ENCODE data around the gene ARHGEF7. TPM values are rescaled to one million over a fixed set of nuclear protein-coding genes. Genes with fewer than 3 reads are reported as not detected.

ARHGEF7 gene
- total and polyA plus RNA-seq, 2 experiments from 2014 or later = 23.6 to 58.9 TPM

GRCh38 chr13:111126509-111126908 is 11.4 kb downstream of the ARHGEF7 start:
- Histone ChIP-seq H3K27ac (ENCODE audit: low read depth) (no peak overlapping the region), H3K4me2 (no peak overlapping the region), H3K79me2 (replicated peaks; ENCODE audit: insufficient read depth) (no peaks in the 10 kb centered on the region), H3F3A (replicated peaks; ENCODE audit: low read depth) (no peaks in the 10 kb centered on the region), H3K4me3 (no peak overlapping the region), H2AFZ (no peak overlapping the region), H3K27me3 (ENCODE audit: insufficient read depth) (no peaks in the 10 kb centered on the region), H4K20me1 (replicated peaks; ENCODE audit: insufficient read depth) (no peaks in the 10 kb centered on the region), H3K9me2 (ENCODE audit: insufficient read depth) (no peaks in the 10 kb centered on the region), H3K36me3 (ENCODE audit: insufficient read depth) (no peaks in the 10 kb centered on the region), H3K4me1 (ENCODE audit: insufficient read depth) (no peaks in the 10 kb centered on the region)
- Mint-ChIP-seq H3K4me3 (no peak overlapping the region), H3K27me3 (ENCODE audit: insufficient read depth, low read depth, poor library complexity) (peaks cover 10% of the 10 kb centered on the region), H3K9me3 (no peaks in the 10 kb centered on the region; the same call in 2 of the 3 replicates), H3K4me1 (peaks cover 8% of the 10 kb centered on the region), H3K36me3 (ENCODE audit: low read depth) (no peaks in the 10 kb centered on the region), H3K27ac (no peak overlapping the region)
- DNase-seq (ENCODE audit: low spot score) = no peak
- TF ChIP-seq CREB1 (CRISPR knock-in tag; IDR thresholded peaks at IDR 0.05; ENCODE audit: low read depth) (no peak), REST (IDR thresholded peaks at IDR 0.05; ENCODE audit: unreplicated experiment) (no peak), ZNF114 (CRISPR knock-in tag; IDR thresholded peaks at IDR 0.05) (no peak), NANOG (IDR thresholded peaks at IDR 0.05; ENCODE audit: borderline replicate concordance) (no peak), EZH2phosphoT487 (IDR thresholded peaks at IDR 0.05; ENCODE audit: unreplicated experiment) (no peak), JUNB (IDR thresholded peaks at IDR 0.05; ENCODE audit: unreplicated experiment) (no peak), EZH2 (IDR thresholded peaks at IDR 0.05; ENCODE audit: low read depth, unreplicated experiment) (no peak), ETS1 (IDR thresholded peaks at IDR 0.05) (no peak), STAT1 (IDR thresholded peaks at IDR 0.05; ENCODE audit: unreplicated experiment) (no peak), CTCF (conservative IDR thresholded peaks at IDR 0.05; ENCODE audit: low read depth in 2 of 2) (no peak), ZNF331 (CRISPR knock-in tag; IDR thresholded peaks at IDR 0.05; ENCODE audit: low read depth) (no peak), POLR2AphosphoS5 (IDR thresholded peaks at IDR 0.05; ENCODE audit: low read depth) (no peak), ZNF462 (CRISPR knock-in tag; IDR thresholded peaks at IDR 0.05) (no peak)
- ATAC-seq = no peak

Data from GM23338 (cell line).